ENCODE measurements around the gene TMEM100. TPM values are rescaled to one million over a fixed set of nuclear protein-coding genes. Genes with fewer than 3 reads are reported as not detected.
"Not testable (repeated sequence)": the region's sequence is repeated elsewhere in the genome, so short reads cannot be mapped to it uniquely, and the experiment has no call there.

Gene TMEM100
- polyA plus RNA-seq, 3 donors, result 23.8 to 57.5 (median 52.3) TPM

GRCh38 chr17:55691666-55692065 is 31.0 kb downstream of the TMEM100 start:
- DNase-seq, result no peak

- DNase-seq, result no peak
These were observed 32.6 kb downstream of the TMEM100 start for GRCh38 chr17:55690105-55690508.

- no peak for DNase-seq
These were observed 33.0 kb downstream of the TMEM100 start for GRCh38 chr17:55689672-55690071.

GRCh38 chr17:55688057-55688456 is 34.6 kb downstream of the TMEM100 start:
- DNase-seq, result no peak

GRCh38 chr17:55687037-55687436 is 35.6 kb downstream of the TMEM100 start:
- DNase-seq, result no peak

GRCh38 chr17:55683550-55684315 is 38.9 kb downstream of the TMEM100 start:
- DNase-seq, result no peak

GRCh38 chr17:55681342-55681700 is 41.3 kb downstream of the TMEM100 start:
- DNase-seq, result no peak

GRCh38 chr17:55680686-55681341 is 41.9 kb downstream of the TMEM100 start:
- DNase-seq, result no peak

- DNase-seq, result no peak
These were observed 45.2 kb downstream of the TMEM100 start for GRCh38 chr17:55677446-55677845.

- DNase-seq, result no peak
These were observed 46.4 kb downstream of the TMEM100 start for GRCh38 chr17:55676274-55676673.

- no peak for DNase-seq
These were observed 48.7 kb downstream of the TMEM100 start for GRCh38 chr17:55673743-55674506.

GRCh38 chr17:55672585-55673501 is 49.8 kb downstream of the TMEM100 start:
- DNase-seq, result no peak

GRCh38 chr17:55672010-55672409 is 50.7 kb downstream of the TMEM100 start:
- not testable (repeated sequence) for DNase-seq

Other genes with a start within 250 kb of the TMEM100 start
- gene SMIM36, start 211.4 kb downstream of the TMEM100 start, polyA plus RNA-seq (ENCODE audit: insufficient read length in 3 of 3), result under 1 TPM in 1 of 3 donors, not detected in 2; 0.14 TPM
- gene PCTP, start 28.2 kb upstream of the TMEM100 start, polyA plus RNA-seq (ENCODE audit: insufficient read length in 3 of 3), result 10 to 100 TPM; 31.6 to 32.8 (median 31.8) TPM

Measured in renal pelvis (tissue), 4 donors.